KMS-11 (cell line): ENCODE measurements around the gene SEMA3G.

ENCODE experiments used
- H2AFZ ChIP-seq: fragments of 200-600 bp; sonication (generic); 2 replicates; pipeline ENCODE4 v1.6.1; 2016; ENCODE audit warnings: antibody characterized with exemption, mixed run types, low read depth
- H3K27ac ChIP-seq: fragments of 200-600 bp; sonication (generic); 2 replicates; pipeline ENCODE4 v1.6.1; 2016; ENCODE audit warnings: mild to moderate bottlenecking, mixed run types
- H3K27me3 ChIP-seq: fragments of 200-600 bp; sonication (generic); 2 replicates; pipeline ENCODE4 v1.6.1; 2017; ENCODE audit warnings: mild to moderate bottlenecking, low read depth, mixed run types, moderate library complexity; ENCODE audit not compliant: insufficient read depth
- H3K36me3 ChIP-seq: fragments of 200-600 bp; sonication (generic); 2 replicates; pipeline ENCODE4 v1.6.1; 2017; ENCODE audit warnings: mild to moderate bottlenecking, mixed run types; ENCODE audit not compliant: insufficient read depth
- H3K4me1 ChIP-seq: fragments of 200-600 bp; sonication (generic); 2 replicates; pipeline ENCODE4 v1.6.1; 2016; ENCODE audit warnings: mild to moderate bottlenecking, low read depth, mixed run types; ENCODE audit not compliant: poor library complexity, severe bottlenecking
- H3K4me2 ChIP-seq: fragments of 200-600 bp; sonication (generic); 2 replicates; pipeline ENCODE4 v1.7.0; 2016; ENCODE audit warnings: mild to moderate bottlenecking, mixed run types
- H3K4me3 ChIP-seq: fragments of 200-600 bp; sonication (generic); IDR thresholded peaks from 2 replicates; pipeline ENCODE4 v1.6.1; 2017; ENCODE audit warnings: low read depth, low read length, mixed read lengths; ENCODE audit not compliant: insufficient read depth
- H3K79me2 ChIP-seq: fragments of 200-600 bp; sonication (generic); 2 replicates; pipeline ENCODE4 v1.6.1; 2016; ENCODE audit warnings: low read depth, mixed run types; ENCODE audit not compliant: insufficient read depth
- H3K9ac ChIP-seq: fragments of 200-600 bp; sonication (generic); 2 replicates; pipeline ENCODE4 v1.6.1; 2016; ENCODE audit warnings: mild to moderate bottlenecking, mixed run types
- H4K20me1 ChIP-seq: fragments of 200-600 bp; sonication (generic); 2 replicates; pipeline ENCODE4 v1.6.1; 2016; ENCODE audit warnings: mild to moderate bottlenecking, mixed run types; ENCODE audit not compliant: insufficient read depth
- CTCF ChIP-seq: fragments of 200-600 bp; sonication (generic); conservative IDR thresholded peaks from 2 replicates; pipeline ENCODE4 v1.6.1; 2017; ENCODE audit warnings: low read depth, mild to moderate bottlenecking, antibody characterized with exemption, low read length, moderate library complexity, mixed read lengths

The SEMA3G gene

GRCh38 chr3:52487788-52488691 lies 43.1 kb upstream of the SEMA3G start:
- Histone ChIP-seq H3K79me2 (no peaks in the 10 kb centered on the region), H3K36me3 (no peaks in the 10 kb centered on the region; the same call in 1 of the 2 replicates), H4K20me1 (no peaks in the 10 kb centered on the region), H3K4me3 (no peak overlapping the region), H3K4me2 (no peak overlapping the region), H3K27ac (no peak overlapping the region), H3K4me1 (no peaks in the 10 kb centered on the region), H3K27me3 (no peaks in the 10 kb centered on the region), H2AFZ (no peak overlapping the region), H3K9ac (no peak overlapping the region)
- no peak for TF ChIP-seq CTCF

GRCh38 chr3:52487050-52487787 lies 42.3 kb upstream of the SEMA3G start:
- TF ChIP-seq CTCF: no peak
- Histone ChIP-seq H3K27ac (no peak overlapping the region), H3K27me3 (no peaks in the 10 kb centered on the region), H4K20me1 (no peaks in the 10 kb centered on the region), H2AFZ (no peak overlapping the region), H3K4me3 (no peak overlapping the region), H3K4me2 (no peak overlapping the region), H3K4me1 (no peaks in the 10 kb centered on the region), H3K79me2 (no peaks in the 10 kb centered on the region), H3K36me3 (no peaks in the 10 kb centered on the region; the same call in 1 of the 2 replicates), H3K9ac (no peak overlapping the region)

GRCh38 chr3:52484680-52485461 lies 40.0 kb upstream of the SEMA3G start:
- TF ChIP-seq CTCF: no peak
- Histone ChIP-seq H3K36me3 (no peaks in the 10 kb centered on the region; the same call in 1 of the 2 replicates), H3K4me3 (no peak overlapping the region), H3K79me2 (no peaks in the 10 kb centered on the region), H3K4me1 (no peaks in the 10 kb centered on the region), H3K27ac (no peak overlapping the region), H4K20me1 (no peaks in the 10 kb centered on the region), H2AFZ (no peak overlapping the region), H3K4me2 (no peak overlapping the region), H3K27me3 (no peaks in the 10 kb centered on the region), H3K9ac (no peak overlapping the region)

GRCh38 chr3:52483577-52484381 lies 38.9 kb upstream of the SEMA3G start:
- no peaks in the 10 kb centered on the region for H4K20me1 ChIP-seq
- no peak for TF ChIP-seq CTCF
- H3K79me2 ChIP-seq: no peaks in the 10 kb centered on the region
- no peak overlapping the region for H3K4me3 ChIP-seq
- H3K36me3 ChIP-seq: no peaks in the 10 kb centered on the region; the same call in 1 of the 2 replicates
- no peaks in the 10 kb centered on the region for H3K27me3 ChIP-seq
- no peaks in the 10 kb centered on the region for H3K4me1 ChIP-seq
- H3K27ac ChIP-seq: no peak overlapping the region
- no peak overlapping the region for H2AFZ ChIP-seq
- H3K4me2 ChIP-seq: no peak overlapping the region
- no peak overlapping the region for H3K9ac ChIP-seq
